GM19328 (cell line): ENCODE data around the gene ZNF799.
"Not testable (repeated sequence)": the region's sequence is repeated elsewhere in the genome, so short reads cannot be mapped to it uniquely, and the experiment has no call there.

Experiments used
- ATAC-seq: cut with Tn5 transposase; IDR thresholded peaks from one replicate; pipeline ENCODE4 v1.9.1; 2021; ENCODE audit warnings: mild to moderate bottlenecking, moderate library complexity; ENCODE audit not compliant: unreplicated experiment

The ZNF799 gene

GRCh38 chr19:12364391-12365235 is 36.5 kb downstream of the ZNF799 start:
- ATAC-seq: no peak

DNA sequence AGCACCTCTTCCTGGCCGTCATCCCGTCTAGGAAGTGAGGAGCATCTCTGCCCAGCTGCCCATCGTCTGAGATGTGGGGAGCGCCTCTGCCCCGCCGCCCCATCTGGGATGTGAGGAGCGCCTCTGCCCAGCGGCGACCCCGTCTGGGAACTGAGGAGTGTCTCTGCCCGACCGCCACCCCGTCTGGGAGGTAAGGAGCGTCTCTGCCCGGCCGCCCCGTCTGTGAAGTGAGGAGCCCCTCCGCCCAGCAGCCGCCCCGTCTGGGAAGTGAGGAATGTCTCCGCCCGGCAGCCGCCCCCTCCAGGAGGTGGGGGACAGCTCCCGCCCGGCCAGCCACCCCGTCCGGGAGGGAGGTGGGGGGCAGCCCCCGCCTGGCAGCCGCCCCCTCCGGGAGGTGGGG is 38.8 kb downstream of the ZNF799 start:
- ATAC-seq: not testable (repeated sequence)

- ATAC-seq: no peak
Observed at GRCh38 chr19:12353375-12353774, 47.7 kb downstream of the ZNF799 start.

- ATAC-seq: no peak
Observed at GRCh38 chr19:12350890-12351197, 50.2 kb downstream of the ZNF799 start.

- no peak for ATAC-seq
Observed at GRCh38 chr19:12350185-12350889, 50.7 kb downstream of the ZNF799 start.

DNA sequence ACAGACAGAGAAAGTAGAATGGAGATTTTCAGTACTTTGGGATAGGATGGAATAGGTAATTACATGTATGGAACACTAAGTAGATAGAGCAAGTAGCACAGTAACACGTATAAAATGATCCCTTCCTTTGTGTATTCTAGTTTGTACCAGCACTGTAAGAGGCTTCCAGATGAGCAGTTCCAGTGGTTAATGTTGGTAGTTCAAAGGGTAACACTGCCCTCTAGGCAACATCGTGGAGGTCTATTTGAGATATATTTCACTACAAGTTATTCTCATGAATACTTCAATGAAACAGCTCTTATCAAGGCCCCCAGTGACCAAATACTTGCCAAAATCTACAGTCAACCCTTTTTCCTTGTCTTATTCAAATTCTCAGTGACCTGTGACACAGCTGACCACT is 54.2 kb downstream of the ZNF799 start:
- no peak for ATAC-seq

DNA sequence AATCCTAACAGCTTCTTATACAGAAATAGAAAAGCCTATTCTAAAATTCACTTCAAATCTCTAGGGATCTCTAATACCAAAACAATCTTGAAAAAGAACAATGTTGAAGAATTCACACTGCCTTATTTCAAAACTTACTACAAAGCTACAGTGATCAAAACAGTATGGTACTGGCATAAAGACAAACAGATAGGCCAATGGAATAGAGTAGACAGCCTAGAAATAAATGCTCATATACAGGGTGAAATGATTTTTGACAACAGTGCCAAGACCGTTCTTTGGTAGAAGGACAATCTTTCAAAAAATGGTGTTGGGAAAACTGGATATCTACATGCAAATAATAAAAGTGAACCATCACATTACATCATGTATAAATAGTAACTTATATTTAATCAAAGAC is 55.9 kb downstream of the ZNF799 start:
- no peak for ATAC-seq
